Umbilical cord (tissue), 2 donors: ENCODE data around the gene CDCA5. TPM values are rescaled to one million over a fixed set of nuclear protein-coding genes. Genes with fewer than 3 reads are reported as not detected.

Experiments
- DNase-seq: peaks from one replicate; pipeline ENCODE4 v3.0.0-alpha.2; 2015; ENCODE audit warnings: low spot score
- total RNA-seq: library from RNA; depleted of rRNA; stranded (reverse); fragments of >200 nt; gene quantifications from one replicate; pipeline ENCODE4 v1.2.3, GENCODE V29; 2014; ENCODE audit warnings: low replicate concordance; ENCODE audit not compliant: insufficient read depth

Gene CDCA5
- total RNA-seq, 1 donor from 2014 or later, result 3.1 TPM

- no peak for DNase-seq
Measured at GRCh38 chr11:65107751-65108468, 24.1 kb upstream of the CDCA5 start.

GRCh38 chr11:65107078-65107477 is 23.2 kb upstream of the CDCA5 start:
- no peak for DNase-seq

- no peak for DNase-seq
Measured at GRCh38 chr11:65104628-65105027, 20.8 kb upstream of the CDCA5 start.

- no peak for DNase-seq
Measured at GRCh38 chr11:65103476-65103875, 19.6 kb upstream of the CDCA5 start.

- DNase-seq, result no peak
Measured at GRCh38 chr11:65102142-65103095, 18.6 kb upstream of the CDCA5 start.

GRCh38 chr11:65100674-65101350 is 17.0 kb upstream of the CDCA5 start:
- DNase-seq, result no peak

GRCh38 chr11:65096926-65097325 is 13.1 kb upstream of the CDCA5 start:
- DNase-seq, result no peak

GRCh38 chr11:65095974-65096806 is 12.3 kb upstream of the CDCA5 start, which contains the start of gene VPS51:
Gene VPS51, plus strand, starts transcription at chr11:65096214. Its CDS starts 37 bp downstream, at chr11:65096251.
- DNase-seq, result peak; percentile 92

- no peak for DNase-seq
Measured at GRCh38 chr11:65095427-65095826, 11.6 kb upstream of the CDCA5 start.

- no peak for DNase-seq
Measured at GRCh38 chr11:65090628-65091027, 6.8 kb upstream of the CDCA5 start.

GRCh38 chr11:65089621-65090020 is 5.8 kb upstream of the CDCA5 start:
- no peak for DNase-seq

- DNase-seq, result no peak
Measured at GRCh38 chr11:65087827-65088226, 4.0 kb upstream of the CDCA5 start.

- no peak for DNase-seq
Measured at GRCh38 chr11:65087216-65087615, 3.4 kb upstream of the CDCA5 start.

- DNase-seq, result no peak
Measured at GRCh38 chr11:65086809-65087208, 3.0 kb upstream of the CDCA5 start.

- DNase-seq, result no peak
Measured at GRCh38 chr11:65085446-65085845, 1.6 kb upstream of the CDCA5 start.

- no peak for DNase-seq
Measured at GRCh38 chr11:65084598-65085375, 947 bp upstream of the CDCA5 start.

- DNase-seq, result no peak
Measured at GRCh38 chr11:65083134-65083833, 556 bp downstream of the CDCA5 start.

GRCh38 chr11:65078786-65079342 is 5.0 kb downstream of the CDCA5 start:
- no peak for DNase-seq

- DNase-seq, result no peak
Measured at GRCh38 chr11:65078151-65078550, 5.7 kb downstream of the CDCA5 start.
